GM12878 (cell line): ENCODE measurements around the gene RNPC3. TPM values are rescaled to one million over a fixed set of nuclear protein-coding genes. Genes with fewer than 3 reads are reported as not detected.

Source experiments
- ATAC-seq: fragments of 200-7000 bp; cut with Tn5 transposase; 3 replicates; pipeline ENCODE4 v1.9.1; 2020; ENCODE audit warnings: mild to moderate bottlenecking, moderate library complexity
- BruUV-seq: library from RNA; stranded (reverse); fragments of 400-500 nt; replicated peaks from 2 replicates; lab custom pipeline; 2021; lab: Mats Ljungman, UMichigan
- CTCF ChIA-PET: fragments of 300-600 bp; sonication (Branson Sonifier 250); formaldehyde crosslinking; extraction: SDS; loops from one replicate; lab custom pipeline; 2021; ENCODE audit warnings: inconsistent platforms; lab: Yijun Ruan, JAX
- POLR2A ChIA-PET: fragments of 350-600 bp; formaldehyde crosslinking; extraction: SDS; loops from one replicate; lab custom pipeline; 2021; ENCODE audit warnings: inconsistent platforms; lab: Charles Lee
- RAD21 ChIA-PET: fragments of 300-600 bp; sonication (Branson Sonifier 250); formaldehyde crosslinking; loops from one replicate; lab custom pipeline; 2023; ENCODE audit warnings: antibody characterized with exemption; ENCODE audit not compliant: unreplicated experiment; lab: Charles Lee
- SMC1A ChIA-PET: fragments of 300-600 bp; sonication (Branson Sonifier 250); formaldehyde crosslinking; loops from one replicate; lab custom pipeline; 2023; ENCODE audit not compliant: unreplicated experiment, uncharacterized antibody; lab: Charles Lee
- DNase-seq: peaks from one replicate; pipeline ENCODE4 v3.0.0-alpha.2; 2011; ENCODE audit warnings: low read depth, low spot score
- FAIRE-seq: peaks from 3 replicates; lab custom pipeline; 2011; peaks lifted over from hg19 to GRCh38; lab: Jason Lieb, UNC
- H2AFZ ChIP-seq: 2 replicates; pipeline ENCODE4 v1.6.0; 2011; ENCODE audit warnings: low read depth, low read length, control low read depth; ENCODE audit not compliant: control insufficient read depth
- H3K27ac ChIP-seq: 2 replicates; pipeline ENCODE4 v1.5.1; 2011; ENCODE audit warnings: control low read depth; ENCODE audit not compliant: control insufficient read depth, insufficient read depth
- H3K27me3 ChIP-seq, 2 experiments: replicated peaks in 1 of 2; 2 replicates each; pipeline versions ENCODE4 v1.6.0 to v1.6.1; 2011; ENCODE audit warnings: low read length in 1 of 2; ENCODE audit not compliant: control insufficient read depth in 2 of 2, insufficient read depth in 2 of 2
- H3K36me3 ChIP-seq, 2 experiments: 2 replicates each; pipeline ENCODE4 v1.5.1; 2011; ENCODE audit warnings: low read length in 1 of 2; ENCODE audit not compliant: control insufficient read depth in 2 of 2, insufficient read depth in 2 of 2
- H3K4me1 ChIP-seq: 2 replicates; pipeline ENCODE4 v1.6.1; 2011; ENCODE audit warnings: mild to moderate bottlenecking, low read length, moderate library complexity, mixed read lengths; ENCODE audit not compliant: control insufficient read depth, insufficient read depth
- H3K4me2 ChIP-seq: 2 replicates; pipeline ENCODE4 v1.6.0; 2011; ENCODE audit warnings: control low read depth; ENCODE audit not compliant: control insufficient read depth, insufficient read depth
- H3K4me3 ChIP-seq: fragments of 200-600 bp; sonication (generic); 2 replicates; pipeline ENCODE4 v1.5.1; 2016
- H3K79me2 ChIP-seq: 2 replicates; pipeline ENCODE4 v1.6.0; 2011; ENCODE audit warnings: low read length; ENCODE audit not compliant: control insufficient read depth, insufficient read depth
- H3K9ac ChIP-seq: 2 replicates; pipeline ENCODE4 v1.8.0; 2011; ENCODE audit warnings: low read length, control low read depth, mixed read lengths; ENCODE audit not compliant: control insufficient read depth, insufficient read depth
- H3K9me3 ChIP-seq: replicated peaks from 3 replicates; pipeline ENCODE4 v1.5.1; 2011; ENCODE audit warnings: mild to moderate bottlenecking, low read length; ENCODE audit not compliant: control insufficient read depth, insufficient read depth
- H4K20me1 ChIP-seq: 2 replicates; pipeline ENCODE4 v1.6.0; 2011; ENCODE audit not compliant: control insufficient read depth, insufficient read depth
- ATF2 ChIP-seq: IDR thresholded peaks from 2 replicates; pipeline ENCODE4 v1.6.1; 2012; ENCODE audit warnings: low read length, inconsistent platforms
- BACH1 ChIP-seq: fragments of 450-650 bp; IDR thresholded peaks from 2 replicates; pipeline ENCODE4 v1.6.1; 2017; ENCODE audit warnings: mild to moderate bottlenecking, borderline replicate concordance
- BCL11A ChIP-seq: IDR thresholded peaks from 2 replicates; pipeline ENCODE4 v1.6.1; 2011; ENCODE audit warnings: low read depth, low read length
- BHLHE40 ChIP-seq, 2 experiments: fragments of 450-650 bp in 1 of 2; IDR thresholded peaks; 2 replicates each; pipeline ENCODE4 v1.6.1; 2011 to 2017; ENCODE audit warnings: low read depth in 2 of 2, borderline replicate concordance in 1 of 2, improper control_type of control experiment in 1 of 2, low read length in 1 of 2, mild to moderate bottlenecking in 1 of 2
- BMI1 ChIP-seq: fragments of 450-650 bp; IDR thresholded peaks from 2 replicates; pipeline ENCODE4 v1.6.1; 2016; ENCODE audit warnings: mild to moderate bottlenecking, moderate library complexity, borderline replicate concordance
- CEBPB ChIP-seq, 2 experiments: fragments of 150-350 bp in 1 of 2; IDR thresholded peaks; 2 replicates each; pipeline ENCODE4 v1.6.1; 2012 to 2014; ENCODE audit warnings: low read depth in 2 of 2, low read length in 2 of 2, borderline replicate concordance in 1 of 2, inconsistent platforms in 1 of 2
- HCFC1 ChIP-seq: fragments of 150-350 bp; IDR thresholded peaks from 2 replicates; pipeline ENCODE4 v1.6.1; 2014; ENCODE audit warnings: low read length
- NBN ChIP-seq: fragments of 450-650 bp; IDR thresholded peaks from 2 replicates; pipeline ENCODE4 v1.6.1; 2016
- POLR2AphosphoS2 ChIP-seq: IDR thresholded peaks from 2 replicates; pipeline ENCODE4 v1.6.1; 2011; ENCODE audit warnings: low read depth, mild to moderate bottlenecking, low read length, improper control_type of control experiment, moderate library complexity
- POLR2AphosphoS5 ChIP-seq: IDR thresholded peaks from 2 replicates; pipeline ENCODE4 v1.6.1; 2011; ENCODE audit warnings: mild to moderate bottlenecking, low read length, inconsistent platforms
- PRDM15 ChIP-seq: fragments of 450-650 bp; formaldehyde crosslinking; IDR thresholded peaks from 2 replicates; pipeline ENCODE4 v1.4.0; 2020; ENCODE audit warnings: mild to moderate bottlenecking, moderate library complexity
- RELA ChIP-seq: fragments of 450-650 bp; IDR thresholded peaks from 2 replicates; pipeline ENCODE4 v1.8.0; 2014; ENCODE audit warnings: borderline replicate concordance; ENCODE audit not compliant: partially characterized antibody
- RELB ChIP-seq: fragments of 450-650 bp; IDR thresholded peaks from 2 replicates; pipeline ENCODE4 v1.6.1; 2017; ENCODE audit warnings: low read depth, mild to moderate bottlenecking, moderate library complexity
- RUNX3 ChIP-seq: IDR thresholded peaks from 2 replicates; pipeline ENCODE4 v1.6.1; 2012; ENCODE audit warnings: low read length, inconsistent platforms
- SMC3 ChIP-seq: IDR thresholded peaks from 2 replicates; pipeline ENCODE4 v1.6.1; 2011; ENCODE audit warnings: low read length, improper control_type of control experiment, borderline replicate concordance
- STAT3 ChIP-seq: IDR thresholded peaks from 2 replicates; pipeline ENCODE4 v1.6.1; 2011; ENCODE audit warnings: low read depth, low read length, improper control_type of control experiment
- ZBED1 ChIP-seq: IDR thresholded peaks from 2 replicates; pipeline ENCODE4 v1.6.1; 2016; ENCODE audit warnings: borderline replicate concordance
- WGBS: methylation state at CpG from one replicate; pipeline ENCODE4 v1.1.6; 2016; ENCODE audit warnings: low lambda C conversion rate; ENCODE audit not compliant: insufficient replicate concordance, insufficient coverage; ENCODE audit errors: missing lambda C conversion rate; 5-methylcytosine and 5-hydroxymethylcytosine counted together
- in situ Hi-C: fragments of 300-500 bp; cut with MboI; formaldehyde crosslinking; loops from 9 replicates; pipeline ENCODE4 v1.14.3; 2018; ENCODE audit warnings: mixed read lengths
- intact Hi-C: fragments of 100-400 bp; cut with micrococcal nuclease; formaldehyde crosslinking; loops from one replicate; pipeline ENCODE4 v1.14.2; 2022; ENCODE audit not compliant: unreplicated experiment
- polyA plus RNA-seq, 11 experiments: library from polyadenylated mRNA; depleted of rRNA in 4 of 11; unstranded in 6 of 11; stranded (reverse) in 5 of 11; fragments of >200 nt; fragmentation: Nextera tagmentation in 4 of 11; fragmentation: Illumina TruSeq in 1 of 11; extraction: Ambion mirVana in 4 of 11; extraction: Trizol in 1 of 11; gene quantifications; 1 replicate in 1 of 11; 2 replicates in 10 of 11; pipeline versions ENCODE4 v1.2.1 to v1.2.3, GENCODE V29; 2011 to 2016; ENCODE audit warnings: inconsistent platforms in 2 of 11, missing spikeins in 2 of 11, low read depth in 1 of 11
- total RNA-seq, 4 experiments: library from RNA; depleted of rRNA in 3 of 4; stranded (reverse); fragments of >200 nt in 3 of 4; fragmentation: Illumina TruSeq in 1 of 4; extraction: Trizol in 1 of 4; gene quantifications; 2 replicates each; pipeline versions ENCODE4 v1.2.1 to v1.2.3, GENCODE V29; 2013 to 2021

The RNPC3 gene
- total and polyA plus RNA-seq, 10 of the 15 experiments (the other 5 are each of a cell fraction or from before 2014, with no cell fraction given) = 11.4 to 53.7 (median 22.7) TPM

- no peak for TF ChIP-seq RELB
- no peak for TF ChIP-seq BACH1
- no peak for TF ChIP-seq STAT3
- TF ChIP-seq BCL11A = no peak
- TF ChIP-seq NBN = 0 out of 2 replicates have a peak, but pooled peaks have one; percentile 12
- no peak for TF ChIP-seq HCFC1
These were observed 339 bp upstream of the RNPC3 start (continued) for GRCh38 chr1:103525114-103525606.

GRCh38 chr1:103527331-103527730, 1.8 kb downstream of the RNPC3 start:
- ATAC-seq = peak; percentile 46
- CTCF ChIA-PET = interaction anchor here (1.0 to 5.4 kb wide), 3 partner anchors 9 to 19 kb away, joined by 4 to 25 read pairs (median 17); no protein-coding TSS in a partner anchor
- Histone ChIP-seq H3K4me1 (no peaks in the 10 kb centered on the region; the same call in 1 of the 2 replicates), H3K27ac (peak overlapping the region; percentile 18; the same call in 1 of the 2 replicates), H3K4me3 (peak overlapping the region; percentile 89), H3K9me3 (no peaks in the 10 kb centered on the region; the same call in 2 of the 3 replicates), H3K79me2 (peaks cover 49% of the 10 kb centered on the region), H3K36me3 (peaks cover 0 to 14% of the 10 kb centered on the region in 2 experiments; a peak in 1 of 4 replicates), H3K27me3 (no peaks in the 10 kb centered on the region), H2AFZ (no peak overlapping the region), H3K4me2 (peak overlapping the region; percentile 28), H4K20me1 (no peaks in the 10 kb centered on the region), H3K9ac (peak overlapping the region; percentile 99)
- RAD21 ChIA-PET = interaction anchor here (3.3 kb wide), 1 partner anchor 11 kb away, joined by 21 read pairs; no protein-coding TSS in a partner anchor
- DNase-seq = no peak
- no TSS peak for BruUV-seq
- intact Hi-C loops = no loop called here
- SMC1A ChIA-PET = interaction anchor here (1.2 to 3.0 kb wide), 3 partner anchors 9 to 57 kb away, joined by 3 to 18 read pairs (median 6); no protein-coding TSS in a partner anchor
- FAIRE-seq = no peak
- 0% methylated on average over 2 of the region's 2 CpGs for WGBS
- in situ Hi-C loops = no loop called here
- POLR2A ChIA-PET = interaction anchor here (1.9 kb wide), 1 partner anchor 10 kb away, joined by 7 read pairs; no protein-coding TSS in a partner anchor
- TF ChIP-seq PRDM15 (CRISPR knock-in tag) = no peak
- no peak for TF ChIP-seq RELA
- peak; percentile 18 to 41; a peak in 2 of 4 replicates for TF ChIP-seq BHLHE40 (IDR thresholded peaks at IDR 0.05; ENCODE audit: borderline replicate concordance in 1 of 2, low read depth in 2 of 2, low read length in 1 of 2)
- no peak for TF ChIP-seq ZBED1
- no peak for TF ChIP-seq CEBPB (IDR thresholded peaks at IDR 0.05; ENCODE audit: borderline replicate concordance in 1 of 2, low read depth in 2 of 2, low read length in 2 of 2)
- peak; percentile 74 for TF ChIP-seq RUNX3
- no peak for TF ChIP-seq BMI1
- no peak for TF ChIP-seq SMC3
- TF ChIP-seq ATF2 = peak; percentile 40; the same call in 1 of the 2 replicates
- TF ChIP-seq POLR2AphosphoS5 = no peak
- no peak for TF ChIP-seq POLR2AphosphoS2
